ENCODE data around the gene PPA2.

The PPA2 gene

DNA sequence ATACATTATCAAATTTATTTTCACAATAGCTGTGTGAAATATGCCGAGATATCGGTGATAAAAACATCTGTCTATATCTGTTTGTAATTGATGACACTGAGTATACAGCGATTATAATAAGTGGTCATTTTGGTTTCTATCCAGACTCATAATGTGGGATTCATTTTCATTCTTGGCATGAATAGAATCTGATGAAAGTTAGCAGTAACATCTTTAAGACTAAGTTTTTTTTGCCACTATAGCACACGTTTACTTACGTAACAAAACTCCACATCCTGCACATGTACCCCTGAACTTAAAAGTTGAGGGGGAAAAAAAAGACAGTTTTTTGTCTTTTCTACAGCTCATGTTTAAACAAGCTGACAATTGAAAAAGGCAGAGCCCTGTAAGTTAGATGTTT is 86.4 kb downstream of the PPA2 start:
- no peak overlapping the region for H3K4me3 Mint-ChIP-seq
- peaks cover 56% of the 10 kb centered on the region for H3K36me3 Mint-ChIP-seq (ENCODE audit: low read depth)
- H3K9me3 Mint-ChIP-seq, result no peaks in the 10 kb centered on the region
- H3K27ac Mint-ChIP-seq, result no peak overlapping the region
- H3K4me1 Mint-ChIP-seq (ENCODE audit: low read depth), result no peaks in the 10 kb centered on the region
- no peaks in the 10 kb centered on the region for H3K27me3 Mint-ChIP-seq

- Mint-ChIP-seq H3K4me1 (ENCODE audit: low read depth) (no peaks in the 10 kb centered on the region), H3K9me3 (no peaks in the 10 kb centered on the region), H3K27ac (no peak overlapping the region), H3K36me3 (ENCODE audit: low read depth) (peaks cover 56% of the 10 kb centered on the region), H3K27me3 (no peaks in the 10 kb centered on the region), H3K4me3 (no peak overlapping the region)
These were observed 87.8 kb downstream of the PPA2 start for GRCh38 chr4:105386012-105386411.

- Mint-ChIP-seq H3K4me3 (no peak overlapping the region), H3K27me3 (no peaks in the 10 kb centered on the region), H3K4me1 (ENCODE audit: low read depth) (no peaks in the 10 kb centered on the region), H3K9me3 (no peaks in the 10 kb centered on the region), H3K27ac (no peak overlapping the region), H3K36me3 (ENCODE audit: low read depth) (peaks cover 48% of the 10 kb centered on the region)
These were observed 99.8 kb downstream of the PPA2 start for GRCh38 chr4:105374071-105374470.

DNA sequence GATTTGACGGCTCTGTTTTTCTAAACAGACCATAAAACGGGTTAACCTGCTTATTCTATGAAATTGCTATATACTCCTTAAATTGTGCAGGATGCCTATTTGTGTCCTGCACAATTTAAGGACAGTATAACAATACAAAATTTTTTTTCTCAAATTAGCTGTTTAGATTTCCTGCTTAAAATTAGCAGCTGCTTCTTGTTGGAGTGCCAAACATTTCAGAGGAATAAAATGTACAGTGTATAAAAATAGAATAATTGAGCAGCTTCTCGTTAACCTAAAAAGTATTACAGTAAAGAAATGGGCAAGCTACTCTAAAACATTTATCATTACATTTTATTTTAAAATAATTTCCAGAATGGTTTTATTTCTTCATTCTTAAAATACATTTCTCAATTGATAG is 100.5 kb downstream of the PPA2 start:
- no peaks in the 10 kb centered on the region for H3K4me1 Mint-ChIP-seq (ENCODE audit: low read depth)
- H3K36me3 Mint-ChIP-seq (ENCODE audit: low read depth), result peaks cover 54% of the 10 kb centered on the region
- H3K4me3 Mint-ChIP-seq, result no peak overlapping the region
- no peak overlapping the region for H3K27ac Mint-ChIP-seq
- no peaks in the 10 kb centered on the region for H3K27me3 Mint-ChIP-seq
- peaks cover 4% of the 10 kb centered on the region for H3K9me3 Mint-ChIP-seq

DNA sequence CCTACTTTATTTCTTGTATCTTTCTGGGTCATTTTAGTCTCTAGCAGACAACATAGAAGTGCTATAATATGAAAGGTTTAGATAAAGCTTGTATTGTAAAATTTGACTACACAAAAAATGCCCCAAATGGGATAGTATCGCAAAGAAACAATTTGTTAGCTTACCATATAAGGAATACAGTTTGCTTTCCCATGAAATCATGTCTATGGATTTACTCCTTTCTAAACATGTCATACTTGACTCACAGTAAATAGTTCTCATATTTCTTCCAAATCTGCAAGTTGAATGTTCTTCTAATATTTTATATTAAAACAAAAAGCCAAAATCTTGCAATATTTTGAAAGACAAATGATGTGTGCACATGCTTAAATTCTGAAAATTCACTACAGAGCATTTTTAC is 103.9 kb downstream of the PPA2 start:
- Mint-ChIP-seq H3K9me3 (peaks cover 29% of the 10 kb centered on the region), H3K36me3 (ENCODE audit: low read depth) (peaks cover 61% of the 10 kb centered on the region), H3K4me1 (ENCODE audit: low read depth) (no peaks in the 10 kb centered on the region), H3K27ac (no peak overlapping the region), H3K27me3 (no peaks in the 10 kb centered on the region), H3K4me3 (no peak overlapping the region)

DNA sequence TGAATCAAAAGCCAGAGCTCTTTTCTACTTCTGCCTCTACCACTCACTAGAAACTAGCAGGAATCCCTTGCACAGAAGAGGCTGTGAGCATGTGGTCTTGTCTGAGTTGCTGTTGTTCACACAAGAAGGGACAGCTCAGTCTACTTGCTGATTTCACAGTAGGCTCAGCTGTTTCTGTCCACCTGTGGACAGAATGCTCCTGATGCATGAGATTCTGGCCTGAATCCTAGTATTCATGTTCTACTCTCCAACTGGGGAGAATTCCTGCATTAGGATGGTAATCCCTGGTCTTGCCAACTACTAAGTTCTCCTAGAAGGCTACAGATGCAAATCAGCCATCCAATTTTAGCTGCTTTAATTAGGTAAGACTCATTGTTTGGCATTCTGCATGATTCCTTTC is 112.8 kb downstream of the PPA2 start:
- H3K4me3 Mint-ChIP-seq, result no peak overlapping the region
- no peak overlapping the region for H3K27ac Mint-ChIP-seq

DNA sequence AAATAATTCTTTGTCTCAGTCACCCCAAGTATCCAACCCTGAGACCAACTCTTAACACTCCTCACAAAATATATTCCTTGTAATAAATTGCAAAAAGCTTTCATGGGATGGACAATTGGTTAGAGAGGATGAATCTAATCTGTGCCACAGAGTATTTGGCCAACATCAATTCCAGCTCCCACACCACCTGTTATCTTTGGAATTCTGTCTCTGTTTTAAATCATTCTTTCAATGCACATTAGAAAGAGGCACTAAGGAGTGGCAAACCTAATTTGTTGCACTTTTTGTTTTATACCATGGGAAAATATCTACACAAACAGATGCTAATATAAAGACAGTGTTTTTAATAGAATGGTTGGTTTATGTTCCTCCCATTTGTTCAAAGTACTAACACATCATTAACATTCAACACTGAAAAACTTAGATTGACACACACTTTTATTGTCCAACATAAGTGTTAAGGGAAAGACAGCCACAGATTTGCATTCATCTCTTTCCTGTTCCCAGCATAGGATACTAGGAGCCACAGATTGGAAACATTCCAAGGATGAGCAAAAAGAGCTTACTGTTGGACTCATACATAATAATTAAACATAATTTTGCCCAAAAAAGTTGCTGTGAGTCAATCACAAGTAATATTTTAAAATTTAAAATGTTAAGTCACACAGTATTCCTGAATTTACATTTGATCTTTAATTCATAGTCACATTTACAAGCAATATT is 116.4 kb downstream of the PPA2 start:
- Mint-ChIP-seq H3K27ac (no peak overlapping the region), H3K36me3 (ENCODE audit: low read depth) (peaks cover 14% of the 10 kb centered on the region), H3K4me3 (no peak overlapping the region), H3K9me3 (no peaks in the 10 kb centered on the region), H3K27me3 (no peaks in the 10 kb centered on the region), H3K4me1 (ENCODE audit: low read depth) (peaks cover 15% of the 10 kb centered on the region)

More for the DNA sequence above, 112.8 kb downstream of the PPA2 start:
- Mint-ChIP-seq H3K36me3 (ENCODE audit: low read depth) (peaks cover 39% of the 10 kb centered on the region), H3K27me3 (no peaks in the 10 kb centered on the region), H3K4me1 (ENCODE audit: low read depth) (no peaks in the 10 kb centered on the region), H3K9me3 (peaks cover 11% of the 10 kb centered on the region)

- Mint-ChIP-seq H3K4me1 (ENCODE audit: low read depth) (peaks cover 18% of the 10 kb centered on the region), H3K27ac (no peak overlapping the region), H3K27me3 (no peaks in the 10 kb centered on the region), H3K36me3 (ENCODE audit: low read depth) (peaks cover 14% of the 10 kb centered on the region), H3K9me3 (no peaks in the 10 kb centered on the region), H3K4me3 (no peak overlapping the region)
These were observed 117.7 kb downstream of the PPA2 start for GRCh38 chr4:105356194-105356593.

- Mint-ChIP-seq H3K27ac (peak overlapping the region; percentile 19), H3K9me3 (no peaks in the 10 kb centered on the region), H3K27me3 (no peaks in the 10 kb centered on the region), H3K4me1 (ENCODE audit: low read depth) (peaks cover 18% of the 10 kb centered on the region), H3K4me3 (peak overlapping the region; percentile 22), H3K36me3 (ENCODE audit: low read depth) (no peaks in the 10 kb centered on the region)
These were observed 121.0 kb downstream of the PPA2 start for GRCh38 chr4:105352826-105353225.

- Mint-ChIP-seq H3K36me3 (ENCODE audit: low read depth) (no peaks in the 10 kb centered on the region), H3K4me1 (ENCODE audit: low read depth) (peaks cover 18% of the 10 kb centered on the region), H3K9me3 (no peaks in the 10 kb centered on the region), H3K27ac (no peak overlapping the region), H3K27me3 (no peaks in the 10 kb centered on the region), H3K4me3 (no peak overlapping the region)
These were observed 122.0 kb downstream of the PPA2 start for GRCh38 chr4:105351861-105352260.

DNA sequence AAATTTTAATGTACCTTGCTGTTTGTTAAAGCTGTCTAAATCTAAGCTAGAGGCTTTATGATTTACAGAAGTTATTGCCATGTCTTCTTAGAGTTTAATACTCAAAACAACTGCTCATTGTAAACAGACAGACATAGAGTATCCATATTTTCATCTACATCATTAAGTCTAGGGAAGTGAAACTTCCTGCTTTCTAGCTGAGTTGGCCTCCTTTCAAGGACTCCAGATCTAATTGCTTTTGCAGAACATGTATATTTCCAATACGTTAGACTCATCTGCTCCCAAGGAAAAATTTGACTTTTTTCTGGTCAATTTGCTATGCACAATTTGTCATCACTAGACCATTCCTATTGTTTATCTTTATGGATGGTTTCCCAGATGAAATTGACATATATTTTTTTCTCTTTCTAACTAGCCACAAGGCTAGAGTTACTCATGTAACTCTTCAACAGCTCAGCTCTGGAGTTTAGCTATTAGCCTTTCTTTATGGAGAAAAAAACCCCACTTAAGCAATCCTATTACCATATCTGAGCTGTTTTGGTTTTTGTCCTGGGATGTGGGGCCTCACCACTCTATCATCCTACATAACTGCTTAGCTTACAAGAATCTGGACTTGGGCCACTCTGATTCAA is 122.9 kb downstream of the PPA2 start:
- Mint-ChIP-seq H3K36me3 (ENCODE audit: low read depth) (no peaks in the 10 kb centered on the region), H3K27me3 (no peaks in the 10 kb centered on the region), H3K4me3 (no peak overlapping the region), H3K9me3 (no peaks in the 10 kb centered on the region), H3K27ac (no peak overlapping the region), H3K4me1 (ENCODE audit: low read depth) (peaks cover 18% of the 10 kb centered on the region)

DNA sequence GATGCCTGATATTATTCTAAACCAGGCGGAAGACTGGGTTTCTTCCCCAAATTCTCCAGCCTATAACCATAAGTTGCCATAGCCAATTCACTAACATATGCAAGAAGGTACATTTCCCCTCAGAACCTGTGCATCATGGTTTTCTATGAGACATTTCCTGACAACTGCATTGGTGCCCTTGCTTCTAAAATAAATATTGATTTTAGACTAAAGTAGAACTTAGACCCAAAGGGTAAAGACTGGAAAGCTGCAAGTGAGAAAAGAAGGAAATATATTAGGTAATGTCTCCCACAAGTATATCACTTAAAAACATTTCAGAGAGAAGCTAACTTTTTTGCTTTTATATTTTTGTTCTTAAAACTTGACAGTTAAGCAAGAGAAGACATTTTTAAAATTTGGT is 125.1 kb downstream of the PPA2 start:
- Mint-ChIP-seq H3K4me1 (ENCODE audit: low read depth) (peaks cover 16% of the 10 kb centered on the region), H3K4me3 (no peak overlapping the region), H3K27me3 (no peaks in the 10 kb centered on the region), H3K9me3 (no peaks in the 10 kb centered on the region), H3K27ac (no peak overlapping the region), H3K36me3 (ENCODE audit: low read depth) (no peaks in the 10 kb centered on the region)

GRCh38 chr4:105346869-105347268 is 127.0 kb downstream of the PPA2 start:
- H3K27me3 Mint-ChIP-seq, result no peaks in the 10 kb centered on the region
- H3K27ac Mint-ChIP-seq, result no peak overlapping the region
- no peaks in the 10 kb centered on the region for H3K4me1 Mint-ChIP-seq (ENCODE audit: low read depth)
- H3K36me3 Mint-ChIP-seq (ENCODE audit: low read depth), result no peaks in the 10 kb centered on the region
- H3K4me3 Mint-ChIP-seq, result no peak overlapping the region
- no peaks in the 10 kb centered on the region for H3K9me3 Mint-ChIP-seq

DNA sequence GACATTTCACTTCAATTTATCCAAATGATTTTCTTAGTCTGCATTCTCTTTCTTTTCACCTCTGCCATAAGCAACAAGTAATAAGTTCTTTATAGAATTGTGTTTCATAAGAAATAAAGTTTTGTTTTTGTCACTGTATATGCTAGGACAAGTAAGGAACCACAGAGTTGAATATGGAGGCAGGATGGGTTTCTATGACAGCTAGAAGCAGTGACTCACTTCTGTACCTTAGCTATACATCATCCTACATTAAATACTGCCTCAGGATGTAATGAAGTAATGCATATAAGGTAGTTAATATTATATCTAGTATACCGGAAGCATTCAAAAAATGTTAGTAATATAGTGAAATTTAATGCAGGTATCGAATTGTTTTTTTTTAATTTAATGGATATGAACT is 128.0 kb downstream of the PPA2 start:
- Mint-ChIP-seq H3K36me3 (ENCODE audit: low read depth) (no peaks in the 10 kb centered on the region), H3K4me3 (no peak overlapping the region), H3K27me3 (no peaks in the 10 kb centered on the region), H3K27ac (no peak overlapping the region), H3K9me3 (no peaks in the 10 kb centered on the region), H3K4me1 (ENCODE audit: low read depth) (no peaks in the 10 kb centered on the region)

GRCh38 chr4:105345358-105345757 is 128.5 kb downstream of the PPA2 start:
- H3K9me3 Mint-ChIP-seq, result no peaks in the 10 kb centered on the region
- no peaks in the 10 kb centered on the region for H3K27me3 Mint-ChIP-seq
- H3K4me3 Mint-ChIP-seq, result no peak overlapping the region
- no peak overlapping the region for H3K27ac Mint-ChIP-seq
- H3K4me1 Mint-ChIP-seq (ENCODE audit: low read depth), result no peaks in the 10 kb centered on the region
- H3K36me3 Mint-ChIP-seq (ENCODE audit: low read depth), result no peaks in the 10 kb centered on the region

GRCh38 chr4:105344141-105344540 is 129.7 kb downstream of the PPA2 start:
- H3K9me3 Mint-ChIP-seq, result no peaks in the 10 kb centered on the region
- no peak overlapping the region for H3K27ac Mint-ChIP-seq
- H3K4me3 Mint-ChIP-seq, result no peak overlapping the region
- H3K27me3 Mint-ChIP-seq, result no peaks in the 10 kb centered on the region
- no peaks in the 10 kb centered on the region for H3K36me3 Mint-ChIP-seq (ENCODE audit: low read depth)
- H3K4me1 Mint-ChIP-seq (ENCODE audit: low read depth), result no peaks in the 10 kb centered on the region
